GM23248 (cell line): ENCODE results near the gene IQGAP3. TPM values are rescaled to one million over a fixed set of nuclear protein-coding genes. Genes with fewer than 3 reads are reported as not detected.

Source experiments
- DNase-seq: peaks from one replicate; pipeline ENCODE4 v3.0.0-alpha.2; 2015
- H2AFZ ChIP-seq: fragments of 200-600 bp; sonication (generic); 2 replicates; pipeline ENCODE4 v1.6.1; 2016; ENCODE audit warnings: antibody characterized with exemption
- H3F3A ChIP-seq: fragments of 200-600 bp; sonication (generic); 2 replicates; pipeline ENCODE4 v1.6.1; 2016; ENCODE audit warnings: mild to moderate bottlenecking, antibody characterized with exemption, mixed run types; ENCODE audit not compliant: insufficient read depth
- H3K27ac ChIP-seq: fragments of 200-600 bp; sonication (generic); 2 replicates; pipeline ENCODE4 v1.5.1; 2016; ENCODE audit warnings: mild to moderate bottlenecking
- H3K27me3 ChIP-seq: fragments of 200-600 bp; sonication (generic); replicated peaks from 2 replicates; pipeline ENCODE4 v1.6.1; 2016; ENCODE audit warnings: mild to moderate bottlenecking; ENCODE audit not compliant: insufficient read depth
- H3K36me3 ChIP-seq: fragments of 200-600 bp; sonication (generic); 2 replicates; pipeline ENCODE4 v1.6.1; 2016; ENCODE audit warnings: low read depth, mild to moderate bottlenecking
- H3K4me1 ChIP-seq: fragments of 200-600 bp; sonication (generic); 2 replicates; pipeline ENCODE4 v1.6.1; 2016; ENCODE audit warnings: mild to moderate bottlenecking; ENCODE audit not compliant: insufficient read depth
- H3K4me2 ChIP-seq: fragments of 200-600 bp; sonication (generic); one replicate; pipeline ENCODE4 v1.6.1; 2016; ENCODE audit warnings: mild to moderate bottlenecking; ENCODE audit not compliant: unreplicated experiment
- H3K4me3 ChIP-seq: fragments of 200-600 bp; sonication (generic); 2 replicates; pipeline ENCODE4 v1.5.1; 2016; ENCODE audit warnings: mild to moderate bottlenecking
- H3K79me2 ChIP-seq: fragments of 200-600 bp; sonication (generic); 2 replicates; pipeline ENCODE4 v1.6.1; 2016; ENCODE audit warnings: mild to moderate bottlenecking; ENCODE audit not compliant: insufficient read depth
- H3K9ac ChIP-seq: fragments of 200-600 bp; sonication (generic); 2 replicates; pipeline ENCODE4 v1.6.1; 2016; ENCODE audit warnings: mild to moderate bottlenecking
- H3K9me2 ChIP-seq: fragments of 200-600 bp; sonication (generic); 2 replicates; pipeline ENCODE4 v1.6.1; 2016; ENCODE audit warnings: mixed run types, mild to moderate bottlenecking, moderate library complexity; ENCODE audit not compliant: insufficient read depth
- H3K9me3 ChIP-seq: fragments of 200-600 bp; sonication (generic); one replicate; pipeline ENCODE4 v1.6.1; 2017; ENCODE audit warnings: low read depth
- H4K20me1 ChIP-seq: fragments of 200-600 bp; sonication (generic); 2 replicates; pipeline ENCODE4 v1.6.0; 2016; ENCODE audit not compliant: insufficient read depth
- EZH2 ChIP-seq: fragments of 200-600 bp; sonication (generic); IDR thresholded peaks from 2 replicates; pipeline ENCODE4 v1.6.1; 2018; ENCODE audit warnings: antibody characterized with exemption, mild to moderate bottlenecking; ENCODE audit not compliant: insufficient read depth, poor library complexity, severe bottlenecking
- EZH2phosphoT487 ChIP-seq: fragments of 200-600 bp; sonication (generic); IDR thresholded peaks from 2 replicates; pipeline ENCODE4 v1.6.1; 2018; ENCODE audit warnings: antibody characterized with exemption, moderate library complexity, mild to moderate bottlenecking, low read depth; ENCODE audit not compliant: insufficient read depth
- WGBS, 2 experiments: methylation state at CpG; one replicate each; pipeline ENCODE4 v1.1.6; 2015 to 2017; ENCODE audit warnings: low lambda C conversion rate in 2 of 2, low coverage in 1 of 2; ENCODE audit errors: missing lambda C conversion rate in 2 of 2; 5-methylcytosine and 5-hydroxymethylcytosine counted together
- in situ Hi-C: fragments of 300-500 bp; cut with MboI; formaldehyde crosslinking; loops from 2 replicates; pipeline ENCODE4 v1.15.0; 2020
- polyA plus RNA-seq: library from polyadenylated mRNA; unstranded; fragments of >200 nt; fragmentation: Nextera tagmentation; extraction: Ambion mirVana; gene quantifications from 2 replicates; pipeline ENCODE4 v1.2.1, GENCODE V29; 2016
- total RNA-seq: library from RNA; depleted of rRNA; stranded (reverse); fragments of >200 nt; shearing (Covaris generic); gene quantifications from 2 replicates; pipeline ENCODE4 v1.2.3, GENCODE V29; 2014

IQGAP3 gene
- total and polyA plus RNA-seq, 2 experiments from 2014 or later, result 5.6 to 14.7 TPM

DNA sequence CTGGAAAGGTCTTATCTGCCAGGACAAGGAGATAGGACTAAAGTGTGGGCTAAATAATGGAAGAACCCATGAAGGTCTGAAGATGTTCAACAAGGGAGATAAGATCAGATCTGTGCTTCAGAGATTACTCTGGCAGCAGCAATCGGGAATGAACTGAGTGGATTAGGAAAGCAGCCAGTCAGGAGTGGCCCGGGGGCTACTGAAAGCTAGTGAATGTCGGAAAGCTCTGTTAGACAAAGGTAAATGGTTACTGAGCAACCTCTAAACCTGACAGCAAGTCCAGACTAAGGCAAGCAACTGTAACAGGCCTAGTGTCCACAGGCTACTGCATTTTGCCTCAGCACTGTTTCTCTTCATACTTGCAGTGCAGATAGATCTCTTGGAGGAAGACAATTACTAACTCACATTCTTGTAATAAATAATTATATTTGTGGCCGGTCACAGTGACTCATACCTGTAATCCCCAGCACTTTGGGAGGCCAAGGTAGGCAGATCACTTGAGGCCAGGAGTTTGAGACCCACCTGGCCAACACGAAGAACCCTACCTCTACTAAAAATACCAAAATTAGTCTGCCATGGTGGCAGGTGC lies 12.5 kb downstream of the IQGAP3 start:
- H3K9me3 ChIP-seq, result no peaks in the 10 kb centered on the region
- no peak overlapping the region for H3K4me2 ChIP-seq
- H3K4me3 ChIP-seq, result no peak overlapping the region
- no peaks in the 10 kb centered on the region for H3K79me2 ChIP-seq
- TF ChIP-seq EZH2 (no peak), EZH2phosphoT487 (no peak)
- no peak overlapping the region for H3K27ac ChIP-seq
- H3K9me2 ChIP-seq, result no peaks in the 10 kb centered on the region
- no peaks in the 10 kb centered on the region for H3K4me1 ChIP-seq
- no peaks in the 10 kb centered on the region for H3K27me3 ChIP-seq
- no peak overlapping the region for H3K9ac ChIP-seq
- H3F3A ChIP-seq, result no peaks in the 10 kb centered on the region
- no peaks in the 10 kb centered on the region for H3K36me3 ChIP-seq
- DNase-seq, result no peak
- no peaks in the 10 kb centered on the region for H4K20me1 ChIP-seq
- in situ Hi-C loops, result no loop called here
- no peak overlapping the region for H2AFZ ChIP-seq
- WGBS, 2 experiments, result 73 to 77% methylated on average over 5 of the region's 5 CpGs

GRCh38 chr1:156559086-156559796 lies 13.1 kb downstream of the IQGAP3 start:
- Histone ChIP-seq H4K20me1 (no peaks in the 10 kb centered on the region), H3K36me3 (no peaks in the 10 kb centered on the region), H3K27me3 (no peaks in the 10 kb centered on the region), H2AFZ (no peak overlapping the region), H3K79me2 (no peaks in the 10 kb centered on the region), H3K9me3 (no peaks in the 10 kb centered on the region), H3K4me3 (no peak overlapping the region), H3K27ac (no peak overlapping the region), H3K4me1 (no peaks in the 10 kb centered on the region), H3K9ac (no peak overlapping the region), H3K9me2 (no peaks in the 10 kb centered on the region), H3F3A (no peaks in the 10 kb centered on the region), H3K4me2 (no peak overlapping the region)
- in situ Hi-C loops, result no loop called here
- no peak for TF ChIP-seq EZH2
- TF ChIP-seq EZH2phosphoT487, result no peak
- no peak for DNase-seq
- 81 to 83% methylated on average over 7 of the region's 8 CpGs for WGBS, 2 experiments

GRCh38 chr1:156556354-156556753 lies 16.0 kb downstream of the IQGAP3 start:
- Histone ChIP-seq H3K27ac (no peak overlapping the region), H3K4me3 (no peak overlapping the region), H3K27me3 (no peaks in the 10 kb centered on the region), H3K36me3 (no peaks in the 10 kb centered on the region), H3K9me3 (no peaks in the 10 kb centered on the region), H3K9ac (no peak overlapping the region), H3K9me2 (no peaks in the 10 kb centered on the region), H3F3A (no peaks in the 10 kb centered on the region), H3K4me1 (peaks cover 11% of the 10 kb centered on the region), H3K79me2 (no peaks in the 10 kb centered on the region), H4K20me1 (no peaks in the 10 kb centered on the region), H2AFZ (no peak overlapping the region), H3K4me2 (no peak overlapping the region)
- no peak for DNase-seq
- in situ Hi-C loops, result no loop called here
- 84 to 86% methylated on average over 9 of the region's 9 CpGs for WGBS, 2 experiments
- no peak for TF ChIP-seq EZH2phosphoT487
- no peak for TF ChIP-seq EZH2

GRCh38 chr1:156555715-156556114 lies 16.6 kb downstream of the IQGAP3 start:
- H3K4me2 ChIP-seq, result no peak overlapping the region
- no peaks in the 10 kb centered on the region for H3K27me3 ChIP-seq
- peaks cover 11% of the 10 kb centered on the region for H3K4me1 ChIP-seq
- no peaks in the 10 kb centered on the region for H3K79me2 ChIP-seq
- no peak overlapping the region for H3K4me3 ChIP-seq
- TF ChIP-seq EZH2phosphoT487, result no peak
- no peak for TF ChIP-seq EZH2
- WGBS, 2 experiments, result 25 to 29% methylated on average over 2 of the region's 2 CpGs
- no peaks in the 10 kb centered on the region for H3K9me3 ChIP-seq
- H4K20me1 ChIP-seq, result no peaks in the 10 kb centered on the region
- in situ Hi-C loops, result no loop called here
- no peaks in the 10 kb centered on the region for H3K36me3 ChIP-seq
- DNase-seq, result no peak
- no peak overlapping the region for H3K27ac ChIP-seq
- H2AFZ ChIP-seq, result no peak overlapping the region
- no peaks in the 10 kb centered on the region for H3K9me2 ChIP-seq
- no peaks in the 10 kb centered on the region for H3F3A ChIP-seq
- H3K9ac ChIP-seq, result no peak overlapping the region
